ENCODE data around the gene TSPAN3.

DNA sequence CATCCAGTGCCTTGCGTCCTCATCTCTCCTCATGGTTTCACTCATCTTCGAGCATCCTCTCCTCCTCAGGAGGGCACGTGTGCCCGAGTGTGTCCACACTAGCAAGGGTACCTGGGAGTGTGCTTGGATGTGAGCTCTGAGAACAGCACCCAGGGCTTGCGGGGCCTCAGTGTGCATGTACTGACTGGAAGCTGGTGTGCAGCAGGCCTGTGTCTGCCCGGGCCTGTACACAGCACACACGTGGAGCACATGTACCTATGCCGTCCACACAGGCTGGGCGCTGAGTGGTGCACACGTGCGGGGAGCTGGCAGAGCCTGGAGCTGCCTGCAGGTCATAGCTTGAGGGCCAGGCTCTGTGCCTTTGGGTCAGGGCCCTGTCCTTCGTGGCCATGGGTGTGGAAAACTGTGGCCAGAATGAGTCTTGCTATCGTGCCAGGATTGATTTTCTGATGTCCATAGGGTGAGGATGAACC, 34.9 kb downstream of the TSPAN3 start:
- TF ChIP-seq, protein P1, sequence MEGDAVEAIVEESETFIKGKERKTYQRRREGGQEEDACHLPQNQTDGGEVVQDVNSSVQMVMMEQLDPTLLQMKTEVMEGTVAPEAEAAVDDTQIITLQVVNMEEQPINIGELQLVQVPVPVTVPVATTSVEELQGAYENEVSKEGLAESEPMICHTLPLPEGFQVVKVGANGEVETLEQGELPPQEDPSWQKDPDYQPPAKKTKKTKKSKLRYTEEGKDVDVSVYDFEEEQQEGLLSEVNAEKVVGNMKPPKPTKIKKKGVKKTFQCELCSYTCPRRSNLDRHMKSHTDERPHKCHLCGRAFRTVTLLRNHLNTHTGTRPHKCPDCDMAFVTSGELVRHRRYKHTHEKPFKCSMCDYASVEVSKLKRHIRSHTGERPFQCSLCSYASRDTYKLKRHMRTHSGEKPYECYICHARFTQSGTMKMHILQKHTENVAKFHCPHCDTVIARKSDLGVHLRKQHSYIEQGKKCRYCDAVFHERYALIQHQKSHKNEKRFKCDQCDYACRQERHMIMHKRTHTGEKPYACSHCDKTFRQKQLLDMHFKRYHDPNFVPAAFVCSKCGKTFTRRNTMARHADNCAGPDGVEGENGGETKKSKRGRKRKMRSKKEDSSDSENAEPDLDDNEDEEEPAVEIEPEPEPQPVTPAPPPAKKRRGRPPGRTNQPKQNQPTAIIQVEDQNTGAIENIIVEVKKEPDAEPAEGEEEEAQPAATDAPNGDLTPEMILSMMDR (IDR thresholded peaks at IDR 0.05), result no peak
- no peak for TF ChIP-seq POLR2A (IDR thresholded peaks at IDR 0.05)
